NCI-H446 treated with DMSO at 0.1 percent for 48 hours (cell line): Measurements from ENCODE around the gene TEX53.

Experiments
- DNase-seq: peaks from one replicate; lab custom pipeline; 2025; lab: John Stamatoyannopoulos, UW

Gene TEX53

GRCh38 chr9:114657705-114658104, at the start of gene TEX53:
TEX53 (minus strand) TSS chr9:114657805; CDS start chr9:114657774, 31 bp downstream.
- DNase-seq, result no peak

GRCh38 chr9:114706711-114707110, 49.1 kb upstream of the TEX53 start:
- DNase-seq, result no peak

- DNase-seq, result no peak
These were observed 44.4 kb upstream of the TEX53 start for GRCh38 chr9:114701988-114702387.

- no peak for DNase-seq
These were observed 40.3 kb upstream of the TEX53 start for GRCh38 chr9:114697951-114698351.

GRCh38 chr9:114696814-114697544, 39.4 kb upstream of the TEX53 start:
- no peak for DNase-seq

- DNase-seq, result no peak
These were observed 38.3 kb upstream of the TEX53 start for GRCh38 chr9:114695948-114696347.

GRCh38 chr9:114694719-114695269, 37.2 kb upstream of the TEX53 start:
- DNase-seq, result no peak

- DNase-seq, result no peak
These were observed 36.5 kb upstream of the TEX53 start for GRCh38 chr9:114694146-114694545.

GRCh38 chr9:114693248-114693855, 35.7 kb upstream of the TEX53 start:
- DNase-seq, result no peak

- DNase-seq, result no peak
These were observed 34.3 kb upstream of the TEX53 start for GRCh38 chr9:114691956-114692295.

- no peak for DNase-seq
These were observed 33.7 kb upstream of the TEX53 start for GRCh38 chr9:114691046-114691955.

- no peak for DNase-seq
These were observed 32.7 kb upstream of the TEX53 start for GRCh38 chr9:114690308-114690707.

GRCh38 chr9:114689813-114690212, 32.2 kb upstream of the TEX53 start:
- DNase-seq, result no peak

- DNase-seq, result no peak
These were observed 31.5 kb upstream of the TEX53 start for GRCh38 chr9:114688909-114689610.

- no peak for DNase-seq
These were observed 30.8 kb upstream of the TEX53 start for GRCh38 chr9:114688379-114688778.

GRCh38 chr9:114687034-114687433, 29.4 kb upstream of the TEX53 start:
- no peak for DNase-seq

- DNase-seq, result no peak
These were observed 28.3 kb upstream of the TEX53 start for GRCh38 chr9:114685951-114686350.

GRCh38 chr9:114684036-114684435, 26.4 kb upstream of the TEX53 start:
- no peak for DNase-seq

- DNase-seq, result no peak
These were observed 25.2 kb upstream of the TEX53 start for GRCh38 chr9:114682846-114683245.

- no peak for DNase-seq
These were observed 24.2 kb upstream of the TEX53 start, which contains the start of gene TEX48 for GRCh38 chr9:114681594-114682332. TEX48 (minus strand) TSS chr9:114682192; CDS start chr9:114671723, 10,469 bp downstream.
